Neural progenitor cell (in vitro differentiated cells): ENCODE data around the gene ACSS3. TPM values are rescaled to one million over a fixed set of nuclear protein-coding genes. Genes with fewer than 3 reads are reported as not detected.

ENCODE experiments used
- DNase-seq: peaks from one replicate; pipeline ENCODE4 v3.0.0-alpha.2; 2016; ENCODE audit warnings: low spot score
- H2AFZ ChIP-seq: fragments of 200-600 bp; sonication (generic); replicated peaks from 2 replicates; pipeline ENCODE4 v1.6.1; 2016; ENCODE audit warnings: antibody characterized with exemption
- H3F3A ChIP-seq: fragments of 200-600 bp; sonication (generic); 2 replicates; pipeline ENCODE4 v1.6.1; 2016; ENCODE audit warnings: antibody characterized with exemption, low read depth
- H3K27ac ChIP-seq: fragments of 200-600 bp; sonication (generic); 2 replicates; pipeline ENCODE4 v1.5.1; 2016; ENCODE audit warnings: mild to moderate bottlenecking
- H3K27me3 ChIP-seq: fragments of 200-600 bp; sonication (generic); 2 replicates; pipeline ENCODE4 v1.6.1; 2016; ENCODE audit warnings: mild to moderate bottlenecking, moderate library complexity
- H3K36me3 ChIP-seq: fragments of 200-600 bp; sonication (generic); 2 replicates; pipeline ENCODE4 v1.5.1; 2016
- H3K4me1 ChIP-seq: fragments of 200-600 bp; sonication (generic); 2 replicates; pipeline ENCODE4 v1.6.1; 2016; ENCODE audit warnings: mixed run types
- H3K4me2 ChIP-seq: fragments of 200-600 bp; sonication (generic); 2 replicates; pipeline ENCODE4 v1.6.1; 2016
- H3K4me3 ChIP-seq: fragments of 200-600 bp; sonication (generic); 2 replicates; pipeline ENCODE4 v1.5.1; 2016
- H3K79me2 ChIP-seq: fragments of 200-600 bp; sonication (generic); 2 replicates; pipeline ENCODE4 v1.6.1; 2016; ENCODE audit warnings: low read depth
- H3K9ac ChIP-seq: fragments of 200-600 bp; sonication (generic); 2 replicates; pipeline ENCODE4 v1.6.1; 2016
- H3K9me3 ChIP-seq: fragments of 200-600 bp; sonication (generic); 2 replicates; pipeline ENCODE4 v1.5.1; 2016; ENCODE audit warnings: low read depth
- H4K20me1 ChIP-seq: fragments of 200-600 bp; sonication (generic); 2 replicates; pipeline ENCODE4 v1.6.1; 2016; ENCODE audit warnings: low read depth
- H3K27ac Mint-ChIP-seq: 3 replicates; pipeline ENCODE4 v1.8.0; 2021; ENCODE audit warnings: mixed read lengths
- H3K27me3 Mint-ChIP-seq: 2 replicates; pipeline ENCODE4 v1.8.0; 2022; ENCODE audit warnings: low read depth, mild to moderate bottlenecking, inconsistent platforms, moderate library complexity, mixed read lengths; ENCODE audit not compliant: insufficient read depth
- H3K36me3 Mint-ChIP-seq: 3 replicates; pipeline ENCODE4 v1.8.0; 2021; ENCODE audit warnings: mixed read lengths
- H3K4me1 Mint-ChIP-seq: 3 replicates; pipeline ENCODE4 v1.8.0; 2021; ENCODE audit warnings: mixed read lengths
- H3K4me3 Mint-ChIP-seq: 3 replicates; pipeline ENCODE4 v1.8.0; 2021; ENCODE audit warnings: mild to moderate bottlenecking, moderate library complexity, mixed read lengths
- H3K9me3 Mint-ChIP-seq: 3 replicates; pipeline ENCODE4 v1.8.0; 2020; ENCODE audit warnings: mixed read lengths
- EZH2 ChIP-seq: fragments of 200-600 bp; sonication (generic); IDR thresholded peaks from 2 replicates; pipeline ENCODE4 v1.6.1; 2017; ENCODE audit warnings: antibody characterized with exemption, mild to moderate bottlenecking, moderate library complexity
- EZH2phosphoT487 ChIP-seq: fragments of 200-600 bp; sonication (generic); IDR thresholded peaks from 2 replicates; pipeline ENCODE4 v1.6.1; 2017; ENCODE audit warnings: antibody characterized with exemption
- total RNA-seq: library from RNA; depleted of rRNA; stranded (reverse); fragments of >200 nt; gene quantifications from 2 replicates; pipeline ENCODE4 v1.2.3, GENCODE V29; 2015; ENCODE audit warnings: low replicate concordance
- TF ChIP-seq, protein P1 (sequence below): fragments of 200-600 bp; sonication (generic); IDR thresholded peaks from 2 replicates; pipeline ENCODE4 v1.5.1; 2017; ENCODE audit warnings: antibody characterized with exemption, mild to moderate bottlenecking

ACSS3 gene
- total RNA-seq, 1 donor from 2014 or later: 26.5 TPM

DNA sequence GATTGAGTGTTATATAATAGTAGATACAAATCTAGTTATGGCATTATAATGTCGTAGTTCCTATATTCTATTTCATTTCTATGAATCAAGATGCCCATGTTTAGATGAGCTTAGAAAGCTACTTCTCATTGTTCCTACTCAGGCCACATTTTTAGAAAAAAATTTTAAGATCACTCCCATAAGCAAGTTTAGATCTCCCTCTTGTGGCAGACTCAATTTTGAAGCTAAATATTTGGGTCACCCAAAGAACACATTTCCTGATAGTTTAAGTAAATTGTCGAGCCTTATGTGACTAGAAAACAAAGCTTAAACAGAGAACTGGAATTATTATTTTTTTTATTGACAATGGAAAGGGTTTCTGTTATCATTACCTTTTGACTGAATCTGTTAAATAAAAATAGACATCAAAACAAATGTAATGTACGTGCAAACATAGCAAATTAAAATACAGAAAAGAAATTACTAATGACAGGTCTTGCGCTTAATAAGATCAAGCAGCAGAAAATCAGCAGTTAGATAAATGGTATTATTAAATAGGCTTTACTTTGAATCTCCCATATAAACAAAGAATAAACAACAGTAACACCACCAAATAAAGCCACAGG lies 180.2 kb downstream of the ACSS3 start:
- H3K4me3 ChIP-seq: no peak overlapping the region
- H3K4me1 Mint-ChIP-seq: peaks cover 10% of the 10 kb centered on the region
- DNase-seq: peak; percentile 56
- H3K79me2 ChIP-seq: no peaks in the 10 kb centered on the region
- H3K4me2 ChIP-seq: no peak overlapping the region
- TF ChIP-seq EZH2: no peak
- no peak for TF ChIP-seq EZH2phosphoT487
- TF ChIP-seq, protein P1, sequence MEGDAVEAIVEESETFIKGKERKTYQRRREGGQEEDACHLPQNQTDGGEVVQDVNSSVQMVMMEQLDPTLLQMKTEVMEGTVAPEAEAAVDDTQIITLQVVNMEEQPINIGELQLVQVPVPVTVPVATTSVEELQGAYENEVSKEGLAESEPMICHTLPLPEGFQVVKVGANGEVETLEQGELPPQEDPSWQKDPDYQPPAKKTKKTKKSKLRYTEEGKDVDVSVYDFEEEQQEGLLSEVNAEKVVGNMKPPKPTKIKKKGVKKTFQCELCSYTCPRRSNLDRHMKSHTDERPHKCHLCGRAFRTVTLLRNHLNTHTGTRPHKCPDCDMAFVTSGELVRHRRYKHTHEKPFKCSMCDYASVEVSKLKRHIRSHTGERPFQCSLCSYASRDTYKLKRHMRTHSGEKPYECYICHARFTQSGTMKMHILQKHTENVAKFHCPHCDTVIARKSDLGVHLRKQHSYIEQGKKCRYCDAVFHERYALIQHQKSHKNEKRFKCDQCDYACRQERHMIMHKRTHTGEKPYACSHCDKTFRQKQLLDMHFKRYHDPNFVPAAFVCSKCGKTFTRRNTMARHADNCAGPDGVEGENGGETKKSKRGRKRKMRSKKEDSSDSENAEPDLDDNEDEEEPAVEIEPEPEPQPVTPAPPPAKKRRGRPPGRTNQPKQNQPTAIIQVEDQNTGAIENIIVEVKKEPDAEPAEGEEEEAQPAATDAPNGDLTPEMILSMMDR: peak; percentile 71
- H3K9me3 Mint-ChIP-seq: no peaks in the 10 kb centered on the region
- H3K4me1 ChIP-seq: peaks cover 8% of the 10 kb centered on the region
- H3K27me3 Mint-ChIP-seq: no peaks in the 10 kb centered on the region
- H3K36me3 ChIP-seq: no peaks in the 10 kb centered on the region
- H2AFZ ChIP-seq: no peak overlapping the region
- H3K27me3 ChIP-seq: no peaks in the 10 kb centered on the region
- H3K9ac ChIP-seq: no peak overlapping the region
- no peaks in the 10 kb centered on the region for H3K9me3 ChIP-seq
- no peaks in the 10 kb centered on the region for H4K20me1 ChIP-seq
- no peaks in the 10 kb centered on the region for H3K36me3 Mint-ChIP-seq
- H3K27ac ChIP-seq: no peak overlapping the region
- no peaks in the 10 kb centered on the region for H3F3A ChIP-seq
- H3K4me3 Mint-ChIP-seq: no peak overlapping the region
- H3K27ac Mint-ChIP-seq: no peak overlapping the region

DNA sequence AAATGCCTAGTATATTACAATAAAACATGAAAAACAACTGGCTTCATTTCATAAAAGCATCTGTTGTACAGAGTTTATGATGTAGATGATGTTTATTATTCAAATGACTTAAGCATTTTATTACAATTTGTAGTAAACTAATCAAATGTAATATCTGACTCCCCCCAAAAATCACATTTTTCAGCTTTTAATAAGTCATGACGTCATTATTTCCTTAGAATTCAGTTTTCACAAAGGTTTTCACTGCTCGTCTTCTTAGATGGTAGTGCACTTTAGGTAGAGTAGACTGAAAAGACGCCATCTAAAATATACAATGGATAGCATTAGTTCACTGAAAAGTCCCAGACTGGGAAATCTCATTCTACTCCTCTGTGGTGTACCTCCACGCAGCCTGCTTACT lies 181.5 kb downstream of the ACSS3 start:
- H3K4me3 ChIP-seq: no peak overlapping the region
- no peaks in the 10 kb centered on the region for H3K9me3 ChIP-seq
- H3K4me1 ChIP-seq: peaks cover 8% of the 10 kb centered on the region
- no peak overlapping the region for H3K4me2 ChIP-seq
- no peaks in the 10 kb centered on the region for H3F3A ChIP-seq
- no peaks in the 10 kb centered on the region for H3K79me2 ChIP-seq
- H3K27ac Mint-ChIP-seq: no peak overlapping the region
- no peaks in the 10 kb centered on the region for H3K27me3 Mint-ChIP-seq
- H4K20me1 ChIP-seq: no peaks in the 10 kb centered on the region
- no peak overlapping the region for H2AFZ ChIP-seq
- TF ChIP-seq EZH2phosphoT487 (no peak), EZH2 (no peak)
- TF ChIP-seq, protein P1: no peak
- no peak overlapping the region for H3K9ac ChIP-seq
- no peaks in the 10 kb centered on the region for H3K27me3 ChIP-seq
- H3K36me3 ChIP-seq: no peaks in the 10 kb centered on the region
- no peak overlapping the region for H3K27ac ChIP-seq
- no peaks in the 10 kb centered on the region for H3K9me3 Mint-ChIP-seq
- peaks cover 10% of the 10 kb centered on the region for H3K4me1 Mint-ChIP-seq
- no peak overlapping the region for H3K4me3 Mint-ChIP-seq
- no peaks in the 10 kb centered on the region for H3K36me3 Mint-ChIP-seq
- no peak for DNase-seq

DNA sequence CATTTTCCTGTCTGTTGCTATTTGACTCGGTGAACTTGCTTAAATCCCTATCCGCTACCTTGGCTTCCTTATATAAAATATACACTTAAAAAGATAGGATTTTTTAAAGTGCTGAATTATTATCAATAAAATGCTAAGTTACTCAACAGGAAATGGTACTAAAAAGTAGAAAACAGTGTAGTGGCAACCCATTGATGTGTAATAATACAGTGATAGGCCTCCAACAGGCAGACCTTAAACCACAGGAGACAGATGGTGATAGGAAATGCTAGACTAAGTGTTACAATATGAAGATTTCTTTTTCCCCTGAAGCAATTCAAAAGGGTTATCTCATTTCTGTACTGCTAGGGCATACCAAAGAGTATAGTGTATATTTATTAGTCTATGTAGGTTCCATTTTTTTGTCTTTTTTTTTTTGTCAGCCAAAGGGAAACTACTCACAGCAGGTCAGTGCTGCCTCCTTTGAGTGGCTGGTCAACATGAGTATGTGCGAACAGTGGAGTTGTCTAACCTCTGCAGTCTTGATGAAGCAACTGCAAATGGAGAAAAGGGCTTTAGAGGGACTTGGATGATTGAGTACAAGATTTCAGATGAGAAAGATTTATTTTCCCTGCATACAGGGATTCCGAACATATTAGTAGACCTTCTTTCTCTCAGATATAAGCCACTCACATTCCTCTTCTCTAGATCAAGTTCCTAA lies 183.8 kb downstream of the ACSS3 start:
- Histone ChIP-seq H3K27me3 (no peaks in the 10 kb centered on the region), H3K27ac (no peak overlapping the region), H3K4me3 (no peak overlapping the region), H3K36me3 (no peaks in the 10 kb centered on the region), H3K9ac (no peak overlapping the region), H2AFZ (no peak overlapping the region), H3K79me2 (no peaks in the 10 kb centered on the region), H3F3A (no peaks in the 10 kb centered on the region), H3K9me3 (no peaks in the 10 kb centered on the region), H3K4me1 (no peaks in the 10 kb centered on the region), H3K4me2 (no peak overlapping the region), H4K20me1 (no peaks in the 10 kb centered on the region)
- TF ChIP-seq EZH2 (no peak), EZH2phosphoT487 (no peak)
- TF ChIP-seq, protein P1: no peak
- H3K36me3 Mint-ChIP-seq: no peaks in the 10 kb centered on the region
- no peak overlapping the region for H3K27ac Mint-ChIP-seq
- H3K9me3 Mint-ChIP-seq: no peaks in the 10 kb centered on the region
- no peak for DNase-seq
- H3K27me3 Mint-ChIP-seq: no peaks in the 10 kb centered on the region
- peaks cover 2% of the 10 kb centered on the region for H3K4me1 Mint-ChIP-seq
- no peak overlapping the region for H3K4me3 Mint-ChIP-seq
